Muscle layer of colon (tissue), 2 donors: ENCODE measurements around the gene ERBB2.
"Not testable (repeated sequence)": the region's sequence is repeated elsewhere in the genome, so short reads cannot be mapped to it uniquely, and the experiment has no call there.

ENCODE experiments used
- H3K27ac ChIP-seq: one replicate; pipeline ENCODE4 v1.7.0; 2013; ENCODE audit warnings: low read depth, mild to moderate bottlenecking, low read length, moderate library complexity
- H3K27me3 ChIP-seq, 2 donors: one replicate each; pipeline ENCODE4 v1.7.0; 2013; ENCODE audit warnings: low read length in 2 of 2, mild to moderate bottlenecking in 2 of 2; ENCODE audit not compliant: insufficient read depth in 2 of 2, control insufficient read depth in 1 of 2
- H3K36me3 ChIP-seq: one replicate; pipeline ENCODE4 v1.7.0; 2013; ENCODE audit warnings: mild to moderate bottlenecking, low read length; ENCODE audit not compliant: insufficient read depth
- H3K4me1 ChIP-seq: one replicate; pipeline ENCODE4 v1.7.0; 2013; ENCODE audit warnings: mild to moderate bottlenecking, low read length; ENCODE audit not compliant: insufficient read depth
- H3K4me3 ChIP-seq, 2 donors: one replicate each; pipeline ENCODE4 v1.7.0; 2013; ENCODE audit warnings: low read length in 2 of 2, low read depth in 1 of 2, mild to moderate bottlenecking in 1 of 2, moderate library complexity in 1 of 2
- H3K9ac ChIP-seq: one replicate; pipeline ENCODE4 v1.7.0; 2013; ENCODE audit warnings: low read length
- H3K9me3 ChIP-seq: one replicate; pipeline ENCODE4 v1.7.0; 2013; ENCODE audit warnings: mild to moderate bottlenecking, low read length
- donor health status: abdominal sarcoma.
- donor health status: Adenocarcinoma of cecum.

ERBB2 gene

GRCh38 chr17:39756380-39757079 is 56.7 kb downstream of the ERBB2 start:
- no peaks in the 10 kb centered on the region for H3K36me3 ChIP-seq
- no peak overlapping the region for H3K4me3 ChIP-seq
- H3K9me3 ChIP-seq, result no peaks in the 10 kb centered on the region
- no peak overlapping the region for H3K9ac ChIP-seq
- no peaks in the 10 kb centered on the region for H3K27me3 ChIP-seq
- H3K27ac ChIP-seq, result no peak overlapping the region
- peaks cover 14% of the 10 kb centered on the region for H3K4me1 ChIP-seq

GRCh38 chr17:39757176-39757662 is 57.4 kb downstream of the ERBB2 start:
- Histone ChIP-seq H3K9me3 (no peaks in the 10 kb centered on the region), H3K9ac (no peak overlapping the region), H3K36me3 (no peaks in the 10 kb centered on the region), H3K4me1 (peaks cover 14% of the 10 kb centered on the region), H3K27me3 (no peaks in the 10 kb centered on the region), H3K4me3 (no peak overlapping the region), H3K27ac (no peak overlapping the region)

GRCh38 chr17:39757931-39758873 is 58.3 kb downstream of the ERBB2 start:
- Histone ChIP-seq H3K4me1 (peaks cover 12% of the 10 kb centered on the region), H3K36me3 (no peaks in the 10 kb centered on the region), H3K27ac (no peak overlapping the region), H3K4me3 (no peak overlapping the region), H3K9me3 (no peaks in the 10 kb centered on the region), H3K27me3 (no peaks in the 10 kb centered on the region), H3K9ac (no peak overlapping the region)

- H3K27me3 ChIP-seq, result no peaks in the 10 kb centered on the region
- H3K36me3 ChIP-seq, result no peaks in the 10 kb centered on the region
- H3K4me3 ChIP-seq, result no peak overlapping the region
- H3K27ac ChIP-seq, result no peak overlapping the region
- H3K4me1 ChIP-seq, result peaks cover 7% of the 10 kb centered on the region
- no peak overlapping the region for H3K9ac ChIP-seq
- H3K9me3 ChIP-seq, result no peaks in the 10 kb centered on the region
These were observed 59.3 kb downstream of the ERBB2 start for GRCh38 chr17:39759204-39759603.

- Histone ChIP-seq H3K27ac (no peak overlapping the region), H3K9me3 (no peaks in the 10 kb centered on the region), H3K9ac (no peak overlapping the region), H3K36me3 (no peaks in the 10 kb centered on the region), H3K4me1 (no peaks in the 10 kb centered on the region), H3K27me3 (no peaks in the 10 kb centered on the region), H3K4me3 (no peak overlapping the region)
These were observed 62.1 kb downstream of the ERBB2 start for GRCh38 chr17:39761861-39762496.

- Histone ChIP-seq H3K36me3 (no peaks in the 10 kb centered on the region), H3K27ac (no peak overlapping the region), H3K9me3 (no peaks in the 10 kb centered on the region), H3K27me3 (no peaks in the 10 kb centered on the region), H3K4me1 (no peaks in the 10 kb centered on the region), H3K4me3 (no peak overlapping the region), H3K9ac (no peak overlapping the region)
These were observed 63.4 kb downstream of the ERBB2 start for GRCh38 chr17:39763051-39763820.

GRCh38 chr17:39764171-39764570 is 64.3 kb downstream of the ERBB2 start:
- not testable (repeated sequence) for H3K4me1 ChIP-seq, H3K9me3 ChIP-seq, H3K27ac ChIP-seq, H3K9ac ChIP-seq, H3K4me3 ChIP-seq, H3K36me3 ChIP-seq, H3K27me3 ChIP-seq

GRCh38 chr17:39765175-39765574 is 65.3 kb downstream of the ERBB2 start:
- Histone ChIP-seq H3K36me3 (no peaks in the 10 kb centered on the region), H3K9me3 (no peaks in the 10 kb centered on the region), H3K9ac (no peak overlapping the region), H3K27me3 (no peaks in the 10 kb centered on the region), H3K4me1 (no peaks in the 10 kb centered on the region), H3K27ac (no peak overlapping the region), H3K4me3 (no peak overlapping the region)

- H3K27me3 ChIP-seq, result no peaks in the 10 kb centered on the region
These were observed 65.9 kb downstream of the ERBB2 start for GRCh38 chr17:39765766-39766165.

GRCh38 chr17:39767147-39767546 is 67.3 kb downstream of the ERBB2 start:
- H3K9ac ChIP-seq, result no peak overlapping the region
- H3K36me3 ChIP-seq, result no peaks in the 10 kb centered on the region
- H3K27ac ChIP-seq, result no peak overlapping the region
- H3K27me3 ChIP-seq, result no peaks in the 10 kb centered on the region
- H3K4me1 ChIP-seq, result no peaks in the 10 kb centered on the region
- no peak overlapping the region for H3K4me3 ChIP-seq
- H3K9me3 ChIP-seq, result no peaks in the 10 kb centered on the region

More at GRCh38 chr17:39765766-39766165, 65.9 kb downstream of the ERBB2 start:
- Histone ChIP-seq H3K27ac (no peak overlapping the region), H3K4me1 (no peaks in the 10 kb centered on the region), H3K4me3 (no peak overlapping the region), H3K9me3 (no peaks in the 10 kb centered on the region), H3K36me3 (no peaks in the 10 kb centered on the region), H3K9ac (no peak overlapping the region)
